ENCODE measurements around the gene HCK.
A peak's percentile ranks its signal among the peaks of the same experiment; 100 is the strongest.

The HCK gene

DNA sequence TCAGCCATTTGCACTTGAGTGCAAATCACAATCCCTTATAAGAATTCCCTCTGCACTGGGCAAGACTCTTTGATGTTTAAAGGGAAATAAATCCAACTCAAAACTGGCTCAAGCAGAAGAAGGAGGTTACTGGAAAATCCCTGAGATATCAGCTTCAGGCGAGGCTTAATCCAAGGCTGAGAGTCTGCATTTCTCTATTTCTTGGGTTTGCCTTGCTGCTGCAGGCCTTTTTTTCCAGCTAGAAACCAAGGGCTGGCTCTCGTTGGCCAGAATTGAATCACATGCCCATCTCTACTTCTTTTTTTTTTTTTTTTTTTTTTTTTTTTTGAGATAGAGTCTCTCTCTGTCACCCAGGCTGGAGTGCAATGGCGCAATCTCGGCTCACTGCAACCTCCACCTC is 11.7 kb downstream of the HCK start:
- peak; percentile 85 for DNase-seq

DNA sequence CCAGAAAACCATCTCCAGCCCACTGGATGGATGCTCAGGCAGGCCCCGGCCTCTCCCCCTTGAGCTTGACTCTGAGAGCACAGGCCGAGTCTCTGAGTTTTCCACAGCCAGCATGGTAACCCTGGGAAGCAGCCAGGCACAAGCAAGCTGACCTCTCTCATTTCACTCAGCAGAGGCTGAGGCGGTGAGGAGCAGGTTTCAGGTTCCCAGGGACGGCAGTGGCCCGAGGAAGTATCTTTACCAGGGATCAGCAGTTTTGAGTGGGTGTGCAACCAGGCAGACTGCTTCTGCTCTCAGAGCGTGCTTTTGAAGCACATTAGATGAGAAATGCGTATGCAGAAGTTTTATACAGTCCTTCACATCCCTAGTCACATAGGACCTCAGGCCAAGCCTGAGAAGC is 12.6 kb downstream of the HCK start:
- peak; percentile 90 for DNase-seq

DNA sequence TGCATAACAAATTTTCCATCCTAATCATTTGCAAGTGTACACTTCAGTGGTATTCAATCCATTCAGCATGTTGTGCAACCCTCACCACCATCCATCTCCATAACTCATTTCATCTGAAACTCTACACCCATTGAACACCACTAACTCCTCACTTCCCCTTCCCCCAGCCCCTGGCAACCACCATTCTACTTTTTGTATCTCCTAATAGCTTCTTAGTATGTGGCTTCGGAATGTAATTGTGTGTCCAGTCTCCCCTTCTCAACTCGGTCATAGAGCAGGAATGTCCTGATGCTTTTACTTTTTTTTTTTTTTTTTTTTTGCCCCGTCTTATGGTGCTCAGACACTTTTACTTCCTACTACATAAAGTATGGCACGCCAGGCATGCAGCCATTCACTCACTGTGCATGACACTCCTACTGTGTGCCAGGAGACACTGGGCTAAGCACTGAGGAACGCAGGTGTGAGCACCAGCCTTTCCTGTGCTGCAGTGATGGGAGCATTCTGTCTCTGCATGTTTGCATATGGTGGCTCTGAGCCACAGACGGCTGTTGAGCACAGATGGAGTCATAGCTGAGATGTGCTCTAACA is 15.3 kb downstream of the HCK start:
- peak; percentile 78 for DNase-seq

DNA sequence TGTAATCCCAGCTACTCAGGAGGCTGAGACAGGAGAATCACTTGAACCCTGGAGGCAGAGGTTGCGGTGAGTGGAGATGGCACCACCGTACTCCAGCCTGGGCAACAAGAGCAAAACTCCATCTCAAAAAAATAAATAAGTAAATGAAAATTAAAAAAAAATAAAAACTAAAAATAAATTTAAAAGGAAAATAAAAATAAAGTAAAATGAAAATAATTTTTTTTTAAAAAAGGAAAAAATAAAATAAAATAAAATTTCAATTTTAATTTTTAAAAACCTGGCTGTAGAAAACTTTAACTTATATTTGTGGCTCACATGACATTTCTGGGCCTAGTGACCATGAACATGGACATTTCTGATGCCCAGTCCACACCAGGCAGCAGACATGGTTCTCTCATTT is 16.1 kb downstream of the HCK start:
- no peak for DNase-seq

DNA sequence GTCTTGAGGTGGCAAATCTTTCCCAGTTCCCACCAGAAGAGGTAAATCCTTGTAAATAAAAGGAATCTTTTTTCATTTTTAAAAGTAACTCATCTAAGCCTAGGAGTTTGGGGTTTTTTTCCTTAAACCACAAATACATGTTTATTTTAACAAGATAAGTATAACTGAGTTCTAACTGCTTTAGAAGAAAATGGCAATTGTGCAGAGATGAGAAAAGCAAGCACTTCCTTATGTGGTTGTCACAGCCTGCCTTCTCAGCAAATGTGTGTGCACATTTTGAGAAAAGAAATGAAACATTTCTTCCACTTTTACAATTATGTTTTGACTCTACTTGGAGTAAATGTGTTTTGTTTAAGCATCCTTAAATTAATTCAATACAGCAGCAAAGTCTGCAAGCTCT is 17.7 kb downstream of the HCK start:
- no peak for DNase-seq

DNA sequence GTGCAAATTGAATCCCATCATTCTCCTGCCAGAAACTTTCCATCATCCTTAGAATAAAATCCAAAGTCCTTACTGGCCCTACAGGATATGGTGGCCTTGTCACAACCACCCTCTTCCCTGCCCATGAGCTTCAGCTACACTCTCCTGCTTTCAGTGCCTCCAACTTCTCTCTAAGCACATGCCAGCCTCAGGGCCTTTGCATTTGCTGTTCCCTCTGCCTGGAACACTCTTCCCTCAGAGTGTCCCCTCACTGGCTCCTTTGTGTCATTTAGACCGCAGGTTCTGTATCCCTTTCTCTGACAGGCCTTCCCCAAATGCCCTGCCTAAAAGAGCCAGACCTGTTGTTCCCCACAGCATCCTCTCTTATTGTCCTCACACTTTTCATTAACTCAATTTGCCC is 18.2 kb downstream of the HCK start:
- no peak for DNase-seq

DNA sequence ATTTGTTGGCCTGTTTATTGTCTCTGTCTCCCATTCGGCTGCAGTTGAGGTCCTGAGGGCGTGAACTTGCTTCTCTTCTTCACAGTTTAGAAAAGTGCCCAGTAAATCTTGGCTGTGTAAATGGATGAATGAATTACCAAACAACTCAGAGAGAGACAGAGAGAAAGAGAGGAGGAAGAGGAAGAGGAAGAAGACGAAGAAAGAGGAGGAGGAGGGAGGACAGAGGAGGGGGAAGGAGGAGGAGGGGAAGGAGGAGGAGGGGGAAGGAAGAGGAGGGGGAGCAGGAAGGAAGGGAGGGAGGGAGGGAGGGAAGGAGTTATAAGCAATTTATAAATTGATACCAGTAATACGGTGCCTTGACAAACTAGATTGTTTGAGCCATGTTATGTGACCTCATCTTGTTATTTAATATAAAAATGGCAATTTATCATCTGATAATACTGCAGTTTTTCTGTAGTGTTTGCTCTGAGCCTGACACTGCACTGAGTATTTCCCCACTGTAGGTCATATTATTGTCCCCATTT is 18.7 kb downstream of the HCK start:
- no peak for DNase-seq

DNA sequence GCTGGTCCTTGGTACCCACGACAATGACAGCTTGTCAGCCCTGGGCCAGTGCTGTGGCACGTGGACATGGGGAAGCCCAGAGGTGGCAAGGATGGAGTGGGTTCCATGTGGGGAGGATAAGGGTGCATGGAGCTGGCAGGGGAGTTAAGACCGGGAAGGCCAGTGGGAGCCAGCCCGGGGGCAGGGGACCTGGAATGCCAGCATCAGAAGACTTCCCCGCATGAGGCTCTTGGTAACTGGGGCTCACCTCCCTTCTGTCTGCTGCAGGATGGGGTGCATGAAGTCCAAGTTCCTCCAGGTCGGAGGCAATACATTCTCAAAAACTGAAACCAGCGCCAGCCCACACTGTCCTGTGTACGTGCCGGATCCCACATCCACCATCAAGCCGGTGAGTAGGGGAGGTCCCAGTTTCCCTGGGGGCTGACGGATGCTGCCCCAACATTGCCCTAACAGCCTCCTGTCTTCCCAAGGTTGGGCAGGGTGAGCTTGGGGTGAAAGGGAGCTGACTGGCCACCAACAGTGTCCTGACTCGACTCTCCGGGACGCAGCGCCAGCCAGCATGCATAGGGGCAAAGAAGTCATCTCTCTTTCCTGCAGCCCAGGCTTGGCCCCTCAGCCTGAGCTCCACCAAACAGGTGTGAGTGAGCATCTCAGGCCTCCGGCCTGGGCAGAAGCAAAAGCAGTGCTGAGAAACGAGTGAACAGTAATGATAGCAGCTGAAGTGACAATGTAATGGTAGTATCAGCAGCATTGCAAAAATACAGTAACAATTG is 19.5 kb downstream of the HCK start:
- no peak for DNase-seq

DNA sequence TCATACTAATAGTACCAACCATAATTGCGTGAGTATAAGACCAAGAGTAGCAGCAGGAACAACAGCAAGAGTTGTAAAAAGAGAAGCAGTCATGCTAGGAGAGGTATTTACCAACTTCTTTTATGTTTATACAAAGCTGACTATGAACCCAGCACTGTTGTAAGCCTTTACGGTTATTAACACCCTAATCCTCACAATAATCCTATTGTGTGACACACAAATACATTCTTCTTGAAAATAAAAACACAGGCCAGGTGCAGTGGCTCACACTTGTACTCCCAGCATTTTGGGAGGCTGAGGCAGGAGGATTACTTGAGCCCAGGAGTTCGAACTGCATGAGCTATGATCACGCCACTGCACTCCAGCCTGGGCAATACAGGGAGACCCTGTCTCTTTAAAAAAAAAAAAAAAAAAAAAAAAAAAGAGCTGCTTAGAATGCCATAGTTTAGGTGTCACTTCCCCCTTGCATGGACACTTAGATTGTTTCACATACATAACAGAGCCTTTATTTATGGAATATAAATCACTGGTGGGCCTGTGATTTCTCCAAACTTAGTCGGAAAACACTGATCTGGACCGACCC is 20.2 kb downstream of the HCK start:
- no peak for DNase-seq

DNA sequence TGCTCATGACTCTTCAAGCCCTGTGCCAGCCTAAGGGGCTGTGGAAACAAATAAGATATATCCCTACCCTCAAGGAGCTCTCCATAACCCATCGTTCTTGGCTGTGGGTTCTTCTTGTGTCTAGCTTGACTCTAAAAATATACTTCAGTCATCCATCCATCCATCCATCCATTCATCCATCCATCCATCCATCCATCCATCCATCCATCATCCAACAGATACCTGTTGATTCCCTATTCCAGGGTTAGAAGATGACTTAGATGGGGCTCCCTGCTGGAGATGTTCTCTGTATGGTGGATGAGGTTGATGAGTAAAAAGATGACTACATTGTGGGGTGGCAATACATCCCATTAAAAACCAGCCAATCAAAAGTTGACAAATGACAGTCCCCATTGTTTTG is 23.5 kb downstream of the HCK start:
- no peak for DNase-seq

DNA sequence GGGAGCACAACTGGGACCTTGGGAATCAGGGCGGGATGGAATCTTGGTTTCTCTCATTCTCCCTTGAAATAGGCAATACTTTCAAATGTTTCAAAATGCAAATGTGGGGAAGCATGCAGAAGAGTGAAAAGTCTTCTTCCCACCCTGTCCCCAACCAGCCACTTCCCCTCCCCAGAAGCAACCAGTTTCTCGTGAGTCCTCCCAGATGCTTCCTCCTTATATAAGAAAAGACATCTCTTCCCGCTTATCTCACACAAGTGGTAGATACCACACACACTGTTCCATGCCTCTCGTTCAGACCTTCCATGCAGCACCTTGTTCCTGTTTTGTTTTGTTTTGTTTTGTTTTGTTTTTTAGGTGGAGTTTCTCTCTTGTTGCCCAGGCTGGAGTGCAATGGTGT is 25.1 kb downstream of the HCK start:
- peak; percentile 81 for DNase-seq

DNA sequence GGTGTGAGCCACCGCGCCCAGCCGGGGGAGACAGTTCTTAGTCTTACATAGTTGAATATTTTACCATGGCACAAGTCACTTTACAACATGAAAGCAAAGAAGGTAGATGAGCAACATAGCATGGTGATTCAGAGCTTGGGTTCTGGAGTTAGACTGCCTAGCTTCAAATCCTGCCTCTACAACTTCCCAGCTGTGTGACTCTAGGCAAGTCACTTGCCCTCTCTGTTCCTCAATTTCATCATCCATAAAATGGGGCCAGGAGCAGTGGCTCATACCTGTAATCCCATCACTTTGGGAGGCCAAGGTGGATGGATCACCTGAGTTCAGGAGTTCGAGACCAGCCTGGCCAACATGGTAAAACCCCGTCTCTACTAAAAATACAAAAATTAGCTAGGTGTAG is 26.3 kb downstream of the HCK start:
- DNase-seq: no peak

DNA sequence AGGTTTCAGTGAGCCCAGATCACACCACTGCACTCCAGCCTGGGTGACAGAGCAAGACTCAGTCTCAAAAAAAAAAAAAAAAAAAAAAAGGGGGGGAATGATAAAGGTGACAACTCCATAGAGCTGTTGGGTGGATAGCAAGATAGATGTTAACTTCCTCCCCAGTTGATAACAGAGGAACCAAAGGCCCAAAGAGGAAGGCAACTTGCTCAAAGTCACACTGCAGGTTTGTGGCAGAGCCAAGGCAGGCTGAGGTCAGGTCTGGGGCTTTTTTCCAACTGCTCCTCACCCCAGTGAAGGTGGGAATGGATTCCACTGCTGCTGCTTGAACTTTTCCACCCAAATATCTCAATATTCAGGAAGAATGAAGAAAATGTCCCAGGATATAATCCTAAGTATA is 26.7 kb downstream of the HCK start:
- DNase-seq: no peak

DNA sequence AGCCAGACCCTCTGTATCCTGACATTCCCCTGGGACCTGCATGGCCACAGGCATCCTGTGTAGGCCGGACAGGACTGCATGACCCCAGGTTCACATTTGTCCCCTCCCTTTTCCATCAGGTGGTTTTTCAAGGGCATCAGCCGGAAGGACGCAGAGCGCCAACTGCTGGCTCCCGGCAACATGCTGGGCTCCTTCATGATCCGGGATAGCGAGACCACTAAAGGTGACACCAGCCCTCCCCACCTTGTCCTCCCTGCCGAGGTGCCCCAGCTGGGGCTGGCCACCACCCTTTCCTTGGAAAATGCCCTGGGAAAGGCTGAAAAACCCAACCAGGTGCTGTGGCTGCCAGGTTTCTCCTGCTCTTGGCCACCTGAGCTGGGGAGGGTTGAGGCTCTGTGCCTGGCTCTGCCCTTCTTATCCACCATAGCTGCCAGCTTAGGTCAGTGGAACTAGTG is 27.6 kb downstream of the HCK start:
- no peak for DNase-seq

DNA sequence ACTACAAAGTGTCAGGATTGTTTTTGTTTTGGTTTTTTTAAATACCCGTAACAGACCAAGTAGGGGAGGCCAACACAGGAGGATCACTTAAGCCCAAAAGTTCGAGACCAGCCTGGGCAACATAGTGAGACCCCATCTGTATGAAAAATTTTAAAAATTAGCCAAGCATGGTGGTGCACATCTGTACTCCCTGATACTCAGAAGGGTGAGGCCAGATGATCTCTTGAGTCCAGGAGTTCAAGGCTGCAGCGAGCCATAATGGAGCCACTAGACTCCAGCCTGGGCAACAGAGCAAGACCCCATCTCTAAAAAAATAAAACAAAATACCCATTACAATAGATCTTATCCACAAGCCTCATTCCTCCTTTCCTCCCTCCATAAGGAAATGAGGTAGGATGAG is 28.7 kb downstream of the HCK start:
- no peak for DNase-seq

DNA sequence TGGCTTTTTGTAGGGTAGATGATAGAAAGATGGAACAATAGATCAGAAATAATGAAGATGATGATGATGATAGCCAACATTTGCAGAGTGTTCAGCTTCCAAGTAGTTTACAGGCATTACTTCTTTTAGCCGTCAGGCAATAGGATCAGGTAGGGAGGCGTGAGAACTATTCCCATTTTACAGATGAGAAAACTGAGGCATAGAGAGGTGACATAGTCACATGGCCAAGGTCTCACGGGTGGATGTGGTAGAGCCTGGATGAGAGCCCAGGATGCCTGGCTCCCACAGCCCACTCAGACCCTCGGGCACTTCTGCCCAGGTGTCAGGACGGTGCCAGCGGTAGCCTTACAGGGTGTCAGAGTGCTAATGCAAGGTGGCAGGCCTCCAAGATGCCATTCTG is 31.4 kb downstream of the HCK start:
- no peak for DNase-seq

DNA sequence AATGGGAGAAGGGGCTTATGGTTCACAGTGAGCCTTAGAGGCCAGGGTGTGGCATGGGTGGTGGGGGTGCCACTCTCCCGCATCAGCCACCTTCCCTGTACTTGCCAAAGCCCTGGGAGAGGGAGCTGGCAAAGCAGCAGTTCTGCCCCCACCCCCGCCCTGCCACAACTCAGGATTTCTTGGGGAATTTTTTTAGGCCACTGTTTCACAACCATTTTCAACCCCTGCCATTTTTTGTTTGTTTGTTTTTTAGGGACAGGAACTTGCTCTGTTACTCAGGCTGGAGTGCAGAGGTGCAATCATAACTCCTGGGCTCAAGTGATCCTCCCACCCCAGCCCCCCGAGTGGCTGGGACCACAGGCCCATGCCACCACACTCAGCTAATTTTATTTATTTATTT is 35.0 kb downstream of the HCK start:
- peak; percentile 61 for DNase-seq

DNA sequence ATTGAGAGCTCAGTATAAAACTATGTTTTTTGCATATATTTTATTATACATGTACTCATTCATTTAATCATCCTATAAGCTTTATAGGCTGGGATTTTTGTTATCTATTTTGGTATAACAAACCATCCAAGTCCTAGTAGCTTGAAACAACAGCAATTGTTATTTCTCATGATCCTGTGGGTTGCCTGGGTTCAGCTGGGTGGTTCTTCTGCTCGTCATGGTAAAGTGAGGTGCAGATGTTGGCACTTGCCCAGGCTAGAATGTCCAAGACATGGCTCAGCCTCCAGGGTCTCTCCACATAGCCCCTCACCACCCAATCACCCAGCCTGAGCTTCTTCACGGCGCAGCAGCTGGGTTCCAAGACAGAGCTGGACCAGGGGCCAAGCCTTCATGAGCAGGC is 36.7 kb downstream of the HCK start:
- DNase-seq: no peak

DNA sequence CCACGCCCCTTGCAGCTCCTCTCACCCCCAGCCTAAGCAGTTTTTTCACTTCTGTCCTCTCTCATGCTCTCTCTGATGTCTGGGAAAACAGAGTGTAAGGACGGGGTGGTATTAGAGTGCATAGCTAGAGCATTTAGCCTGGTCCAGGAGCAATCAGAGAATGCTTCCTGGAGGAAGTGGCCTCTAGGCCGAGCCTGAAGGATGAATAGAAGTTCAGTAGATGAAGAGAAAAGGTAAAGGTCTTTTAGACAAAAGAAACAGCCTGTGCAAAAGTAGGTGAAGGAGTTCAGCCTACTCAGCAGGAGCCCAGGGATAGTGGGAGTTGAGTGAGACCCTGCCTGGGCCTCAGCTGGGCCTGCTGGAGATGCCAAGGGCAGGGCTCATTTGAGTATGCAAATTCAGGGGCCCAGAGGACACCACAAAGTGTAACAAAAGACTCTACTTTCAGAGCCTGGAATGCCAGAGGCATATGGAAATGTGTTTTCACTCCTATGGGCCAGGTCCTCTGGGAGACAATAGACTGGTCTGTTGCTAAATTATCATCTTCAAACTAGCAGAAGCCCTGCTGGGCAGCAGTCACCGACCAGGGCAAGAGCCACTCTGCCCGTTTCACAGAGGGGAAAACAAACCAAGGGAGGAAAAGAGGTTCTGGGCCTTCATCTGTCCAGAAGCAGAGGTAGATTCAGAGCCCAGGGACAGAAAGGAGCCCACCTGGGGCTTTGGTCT is 37.8 kb downstream of the HCK start:
- no peak for DNase-seq

DNA sequence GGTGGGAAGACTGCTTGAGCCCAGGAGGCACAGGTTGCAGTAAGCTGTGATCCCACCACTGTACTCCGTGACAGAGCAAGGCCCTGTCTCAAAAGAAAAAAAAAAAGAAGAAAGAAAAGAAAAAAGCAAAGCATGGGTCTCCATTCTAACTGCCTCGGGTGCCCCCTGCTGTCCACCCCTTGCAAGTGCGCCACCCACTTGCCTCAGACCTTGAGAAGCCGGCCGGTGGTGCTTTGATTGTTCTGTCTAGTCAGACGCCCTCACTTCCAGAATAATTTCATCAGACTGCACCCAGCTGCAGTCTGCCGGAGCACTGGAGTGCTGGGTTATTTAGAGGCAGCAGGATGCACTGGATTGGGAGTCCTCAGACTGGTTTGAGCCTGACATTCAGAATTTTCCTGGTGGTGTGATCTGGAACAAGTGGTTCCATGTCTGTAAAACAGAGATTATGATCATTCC is 39.9 kb downstream of the HCK start:
- peak; percentile 79 for DNase-seq

DNA sequence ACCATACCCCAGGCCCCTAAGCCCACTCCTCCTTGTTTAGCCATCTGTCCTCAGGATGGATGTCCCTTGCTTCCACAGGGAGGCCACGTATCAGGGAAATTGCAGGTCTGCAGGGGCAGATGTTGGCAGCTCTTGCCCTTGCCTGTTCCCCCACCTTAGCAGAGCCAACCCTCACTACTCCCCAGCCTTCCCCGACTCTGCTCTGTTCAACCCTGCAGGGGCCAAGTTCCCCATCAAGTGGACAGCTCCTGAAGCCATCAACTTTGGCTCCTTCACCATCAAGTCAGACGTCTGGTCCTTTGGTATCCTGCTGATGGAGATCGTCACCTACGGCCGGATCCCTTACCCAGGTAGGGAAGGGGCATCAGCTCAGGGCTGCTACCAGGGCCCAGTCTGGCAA is 46.7 kb downstream of the HCK start:
- no peak for DNase-seq

DNA sequence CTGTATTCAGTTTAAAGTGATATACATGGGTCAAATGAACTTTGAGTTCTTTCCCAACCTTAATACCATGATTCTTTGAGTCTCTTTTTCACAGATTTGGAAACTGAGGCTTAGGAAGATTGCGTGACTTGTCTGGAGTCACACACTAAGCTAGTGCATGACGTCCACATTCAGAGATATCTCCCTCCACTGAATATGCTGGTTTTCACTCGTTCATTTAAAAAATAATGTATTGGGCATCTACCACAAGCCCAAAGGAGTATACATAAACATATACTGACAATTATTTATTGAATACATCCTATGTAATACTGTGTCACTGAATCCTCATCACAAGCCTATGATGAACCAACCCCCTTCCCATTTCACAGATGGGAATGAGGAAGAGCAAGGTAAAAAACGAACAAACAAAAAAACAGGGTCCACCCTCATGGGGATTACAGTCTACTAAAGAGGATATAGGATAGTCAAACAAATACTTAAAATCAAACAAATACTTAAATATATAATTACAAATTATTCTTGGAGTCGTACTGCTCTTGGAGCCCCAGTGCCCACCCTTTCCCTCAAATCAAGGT is 56.9 kb downstream of the HCK start:
- DNase-seq: no peak

Data from inflammatory macrophage treated with lipopolysaccharide for 4 hours (primary cell).